ENCODE results near the gene BDKRB2. TPM values are rescaled to one million over a fixed set of nuclear protein-coding genes. Genes with fewer than 3 reads are reported as not detected.

Gene BDKRB2
- total and polyA plus RNA-seq, 2 of the 13 experiments (the other 11 are each of a cell fraction or from before 2014, with no cell fraction given): 0.03 TPM; not detected in 1

GRCh38 chr14:96257056-96257455 lies 52.4 kb downstream of the BDKRB2 start:
- H3K9me3 ChIP-seq (ENCODE audit: low read length): no peaks in the 10 kb centered on the region
- H3K4me1 ChIP-seq (ENCODE audit: insufficient read depth, low read length): no peaks in the 10 kb centered on the region
- ATAC-seq (no peak), DNase-seq (ENCODE audit: low spot score) (no peak), FAIRE-seq (no peak)
- H3K27me3 ChIP-seq (ENCODE audit: control insufficient read depth in 1 of 2, insufficient read depth in 2 of 2, low read length in 2 of 2): peaks cover 1 to 43% of the 10 kb centered on the region in 2 experiments; a peak in 3 of 5 replicates
- 0% methylated on average over 5 of the region's 8 CpGs for WGBS (ENCODE audit: low lambda C conversion rate)
- in situ Hi-C loops (cut with HindIII; ENCODE audit: extremely low pct_ligation_motif_present, low pct_unique_long_range_greater_than_20kb): no loop called here
- H2AFZ ChIP-seq (ENCODE audit: low read length): no peak overlapping the region
- H3K27ac ChIP-seq (ENCODE audit: extremely low read length, insufficient read depth, low read length): no peak overlapping the region
- no peaks in the 10 kb centered on the region for H4K20me1 ChIP-seq (ENCODE audit: insufficient read depth, low read length)
- no TSS peak for BruUV-seq (replicated peaks)
- H3K79me2 ChIP-seq (ENCODE audit: insufficient read depth, low read length): no peaks in the 10 kb centered on the region
- H3K4me2 ChIP-seq (ENCODE audit: low read depth, low read length): no peak overlapping the region
- H3K36me3 ChIP-seq (replicated peaks in 1 of 2; ENCODE audit: control insufficient read depth in 1 of 2, insufficient read depth in 2 of 2, low read length in 2 of 2): no peaks in the 10 kb centered on the region
- no peak for TF ChIP-seq SNAPC4 (CRISPR knock-in tag; IDR thresholded peaks at IDR 0.05)
- no peak for TF ChIP-seq TARDBP (CRISPR knock-in tag; IDR thresholded peaks at IDR 0.05)
- no peak for TF ChIP-seq TBX3 (IDR thresholded peaks at IDR 0.05; ENCODE audit: borderline replicate concordance)
- no peak for TF ChIP-seq ZNF543 (CRISPR knock-in tag; IDR thresholded peaks at IDR 0.05)
- no peak for TF ChIP-seq ISL2 (CRISPR knock-in tag; IDR thresholded peaks at IDR 0.05)
- no peak for TF ChIP-seq ZNF547 (CRISPR knock-in tag; IDR thresholded peaks at IDR 0.05)
- no peak for TF ChIP-seq RFX5 (IDR thresholded peaks at IDR 0.05; ENCODE audit: low read depth, low read length)
- no peak for TF ChIP-seq HMG20A (CRISPR knock-in tag; IDR thresholded peaks at IDR 0.05; ENCODE audit: borderline replicate concordance)
- no peak for TF ChIP-seq ZNF766 (CRISPR knock-in tag; IDR thresholded peaks at IDR 0.05; ENCODE audit: borderline replicate concordance)
- no peak for TF ChIP-seq CHD4 (IDR thresholded peaks at IDR 0.05; ENCODE audit: borderline replicate concordance, low read length)
- POLR2A ChIA-PET: no interaction called here
- CTCF ChIA-PET (ENCODE audit: low intra/inter-chr PET ratio, low total read pairs): no interaction called here
- H3K9ac ChIP-seq (ENCODE audit: insufficient read depth, low read depth, low read length): no peak overlapping the region
- H3K4me3 ChIP-seq (replicated peaks in 1 of 3; ENCODE audit: insufficient read depth in 1 of 3, low read depth in 2 of 3, low read length in 3 of 3): no peak overlapping the region
- intact Hi-C loops (cut with micrococcal nuclease; ENCODE audit: unreplicated experiment): no loop called here
